SU-DHL-6 (cell line): Measurements from ENCODE around the gene RNF14.

Source experiments
- H2AFZ ChIP-seq: fragments of 200-600 bp; sonication (generic); 2 replicates; pipeline ENCODE4 v1.6.1; 2014; ENCODE audit warnings: low read depth, mild to moderate bottlenecking, moderate library complexity, mixed read lengths, antibody characterized with exemption, low read length; ENCODE audit not compliant: severe bottlenecking
- H3F3A ChIP-seq: fragments of 200-600 bp; shearing (Covaris generic); 2 replicates; pipeline ENCODE4 v1.6.0; 2016; ENCODE audit warnings: antibody characterized with exemption, mild to moderate bottlenecking; ENCODE audit not compliant: insufficient read depth
- H3K27ac ChIP-seq: fragments of 200-600 bp; sonication (generic); 2 replicates; pipeline ENCODE4 v1.5.1; 2016; ENCODE audit warnings: low read depth, mild to moderate bottlenecking, low read length, moderate library complexity, mixed read lengths
- H3K27me3 ChIP-seq: fragments of 200-600 bp; sonication (generic), shearing (Covaris generic); 2 replicates; pipeline ENCODE4 v1.6.0; 2014; ENCODE audit warnings: mild to moderate bottlenecking, low read length
- H3K36me3 ChIP-seq: fragments of 200-600 bp; sonication (generic); 2 replicates; pipeline ENCODE4 v1.6.1; 2014; ENCODE audit warnings: mild to moderate bottlenecking, low read length, mixed read lengths
- H3K4me2 ChIP-seq: fragments of 300-600, 200-600 bp; shearing (Covaris generic), sonication (generic); 2 replicates; pipeline ENCODE4 v1.6.0; 2014; ENCODE audit warnings: low read length, low read depth, mild to moderate bottlenecking; ENCODE audit not compliant: poor library complexity, severe bottlenecking
- H3K4me3 ChIP-seq: fragments of 200-600 bp; sonication (generic); 2 replicates; pipeline ENCODE4 v1.5.1; 2014; ENCODE audit warnings: antibody characterized with exemption, low read length, mild to moderate bottlenecking, mixed read lengths; ENCODE audit not compliant: insufficient read depth, poor library complexity, severe bottlenecking
- H3K79me2 ChIP-seq: fragments of 200-600 bp; sonication (generic); 2 replicates; pipeline ENCODE4 v1.6.1; 2014; ENCODE audit warnings: mild to moderate bottlenecking, low read length, moderate library complexity; ENCODE audit not compliant: insufficient read depth
- H3K9ac ChIP-seq: fragments of 200-600 bp; sonication (generic); 2 replicates; pipeline ENCODE4 v1.7.0; 2014; ENCODE audit warnings: mild to moderate bottlenecking, low read length
- H3K9me2 ChIP-seq: fragments of 200-600 bp; sonication (generic); replicated peaks from 2 replicates; pipeline ENCODE4 v1.6.1; 2014; ENCODE audit warnings: low read length; ENCODE audit not compliant: insufficient read depth
- H3K9me3 ChIP-seq: fragments of 200-600 bp; sonication (generic); 2 replicates; pipeline ENCODE4 v1.6.1; 2014; ENCODE audit warnings: low read length, mixed read lengths; ENCODE audit not compliant: insufficient read depth
- H4K20me1 ChIP-seq: fragments of 200-600 bp; sonication (generic); 2 replicates; pipeline ENCODE4 v1.6.1; 2014; ENCODE audit warnings: low read depth, mild to moderate bottlenecking, antibody characterized with exemption, low read length, moderate library complexity, mixed read lengths
- CTCF ChIP-seq: fragments of 200-600 bp; sonication (generic); IDR thresholded peaks from one replicate; pipeline ENCODE4 v1.5.1; 2017; ENCODE audit warnings: antibody characterized with exemption, mild to moderate bottlenecking, low read length, moderate library complexity; ENCODE audit not compliant: insufficient read depth, poor library complexity, severe bottlenecking
- EZH2phosphoT487 ChIP-seq: fragments of 200-600 bp; sonication (generic), shearing (Covaris generic); conservative IDR thresholded peaks from 2 replicates; pipeline ENCODE4 v1.6.1; 2018; ENCODE audit warnings: mild to moderate bottlenecking, antibody characterized with exemption, low read length, moderate library complexity, mixed read lengths

The RNF14 gene

GRCh38 chr5:141994511-141995136 lies 25.7 kb downstream of the RNF14 start:
- H3K36me3 ChIP-seq: no peaks in the 10 kb centered on the region

GRCh38 chr5:141995656-141996055 lies 26.8 kb downstream of the RNF14 start:
- TF ChIP-seq EZH2phosphoT487: no peak
- TF ChIP-seq CTCF: no peak
- Histone ChIP-seq H3F3A (no peaks in the 10 kb centered on the region), H3K4me2 (no peak overlapping the region), H3K9ac (no peak overlapping the region), H3K27ac (no peak overlapping the region), H3K79me2 (no peaks in the 10 kb centered on the region), H3K36me3 (no peaks in the 10 kb centered on the region), H3K4me3 (no peak overlapping the region), H3K9me3 (no peaks in the 10 kb centered on the region), H4K20me1 (no peaks in the 10 kb centered on the region), H3K27me3 (no peaks in the 10 kb centered on the region), H2AFZ (no peak overlapping the region), H3K9me2 (no peaks in the 10 kb centered on the region)

More at GRCh38 chr5:141994511-141995136, 25.7 kb downstream of the RNF14 start:
- Histone ChIP-seq H3K4me2 (no peak overlapping the region), H2AFZ (no peak overlapping the region), H3K9me3 (no peaks in the 10 kb centered on the region), H3F3A (no peaks in the 10 kb centered on the region), H3K79me2 (no peaks in the 10 kb centered on the region), H3K9ac (no peak overlapping the region), H3K4me3 (no peak overlapping the region), H3K9me2 (no peaks in the 10 kb centered on the region), H4K20me1 (no peaks in the 10 kb centered on the region), H3K27me3 (no peaks in the 10 kb centered on the region), H3K27ac (no peak overlapping the region)
- TF ChIP-seq CTCF (no peak), EZH2phosphoT487 (no peak)

- TF ChIP-seq CTCF: no peak
- TF ChIP-seq EZH2phosphoT487: no peak
- Histone ChIP-seq H3K79me2 (no peaks in the 10 kb centered on the region), H2AFZ (no peak overlapping the region), H4K20me1 (no peaks in the 10 kb centered on the region), H3K27me3 (no peaks in the 10 kb centered on the region), H3K9me3 (no peaks in the 10 kb centered on the region), H3K36me3 (no peaks in the 10 kb centered on the region), H3K9me2 (no peaks in the 10 kb centered on the region), H3K27ac (no peak overlapping the region), H3K9ac (no peak overlapping the region), H3F3A (no peaks in the 10 kb centered on the region; the same call in 1 of the 2 replicates), H3K4me3 (no peak overlapping the region), H3K4me2 (no peak overlapping the region)
These were observed 28.6 kb downstream of the RNF14 start for GRCh38 chr5:141997358-141997960.
